HTR-8/SVneo (cell line): ENCODE results near the gene LEO1.
A peak's percentile ranks its signal among the peaks of the same experiment; 100 is the strongest.

Source experiments
- DNase-seq: peaks from one replicate; pipeline ENCODE4 v3.0.0; 2011; ENCODE audit warnings: low spot score, mixed read lengths; ENCODE audit not compliant: insufficient read length
- FAIRE-seq: peaks from 2 replicates; lab custom pipeline; 2011; peaks lifted over from hg19 to GRCh38; lab: Jason Lieb, UNC

Gene LEO1

DNA sequence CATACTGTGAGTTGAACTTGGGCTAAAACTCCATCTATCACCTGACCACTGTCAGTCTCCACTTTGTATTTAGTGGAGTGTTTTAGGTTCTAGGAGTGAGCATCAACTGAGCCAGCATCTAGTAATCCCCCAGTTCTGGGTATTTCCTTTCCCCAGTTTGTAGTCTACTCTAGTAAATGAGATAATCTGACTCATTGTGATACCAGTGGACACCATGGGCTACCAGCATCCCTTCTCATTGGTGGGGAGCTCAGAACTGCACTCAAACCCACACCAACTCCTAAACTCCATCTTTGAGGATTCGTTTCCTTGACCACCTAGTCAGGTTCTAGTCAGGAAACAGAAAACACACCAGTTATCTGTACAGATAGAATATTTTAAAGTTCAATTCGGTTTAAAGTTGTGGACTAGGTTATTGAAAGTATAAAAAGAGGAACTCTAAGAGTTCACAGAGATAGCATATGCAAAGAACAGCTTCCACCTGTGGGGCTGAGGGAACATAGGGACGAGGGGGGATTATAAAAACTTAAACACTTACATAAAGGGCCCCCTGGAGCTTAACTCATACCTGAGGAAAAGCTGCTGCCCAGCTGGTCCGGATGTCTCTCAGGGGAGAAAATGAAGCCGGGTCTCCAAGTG, 36.0 kb downstream of the LEO1 start:
- no peak for DNase-seq
- FAIRE-seq: no peak

DNA sequence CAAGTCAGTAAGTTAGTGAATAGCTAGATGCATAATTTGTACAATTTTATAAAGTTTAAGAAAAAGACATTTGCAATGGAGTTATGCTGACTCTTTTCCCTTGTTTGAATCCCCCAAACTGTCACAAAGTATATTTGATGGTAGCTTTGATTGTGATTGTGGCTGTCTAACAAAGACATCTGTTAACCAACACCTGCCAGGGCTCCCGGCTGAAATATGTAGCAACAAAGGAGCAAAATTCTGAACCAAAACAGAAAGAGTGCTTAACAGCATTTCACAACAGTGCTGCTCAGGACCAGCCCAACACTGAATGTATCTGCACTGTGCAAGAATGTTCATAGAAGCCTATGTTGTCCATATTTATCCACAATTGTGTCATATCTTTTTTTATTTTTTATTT, 39.4 kb downstream of the LEO1 start:
- no peak for FAIRE-seq
- DNase-seq: no peak

DNA sequence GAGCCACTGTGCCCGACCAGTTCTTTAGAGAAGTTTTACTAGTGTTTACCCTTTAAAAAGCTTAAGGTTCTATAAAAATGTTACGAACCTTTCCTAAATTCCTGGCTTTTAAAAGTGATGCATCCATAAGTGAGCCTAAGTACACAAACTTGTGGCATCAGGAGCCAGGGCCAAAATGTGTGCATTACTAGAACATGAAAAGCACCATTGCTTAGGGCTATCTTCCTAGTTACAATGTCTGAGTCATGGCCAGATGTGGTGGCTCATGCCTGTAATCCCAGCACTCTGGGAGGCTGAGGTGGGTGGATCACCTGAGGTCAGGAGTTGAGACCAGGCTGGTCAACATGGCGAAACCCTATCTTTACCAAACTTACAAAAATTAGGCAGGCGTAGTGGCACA, 39.9 kb downstream of the LEO1 start:
- FAIRE-seq (no peak), DNase-seq (no peak)

DNA sequence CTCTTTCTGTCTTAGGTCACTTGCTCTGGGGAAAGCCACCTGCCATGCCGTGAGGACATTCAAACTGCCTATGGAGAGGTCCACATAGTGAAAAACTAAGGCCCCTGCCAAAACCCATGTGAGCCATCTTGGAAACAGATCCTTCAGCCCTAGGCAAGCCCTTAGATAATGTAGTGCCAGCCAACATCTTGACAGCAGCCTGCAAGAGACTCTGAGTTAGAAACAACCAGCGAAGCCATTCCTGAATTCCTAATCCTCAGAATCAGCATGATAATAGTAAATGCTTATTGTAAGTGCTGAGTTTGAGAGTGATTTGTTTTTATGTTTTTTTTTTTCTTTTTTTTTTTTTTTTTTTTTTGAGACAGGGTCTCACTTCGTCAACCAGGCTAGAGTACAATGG, 40.6 kb downstream of the LEO1 start:
- DNase-seq (no peak), FAIRE-seq (no peak)

DNA sequence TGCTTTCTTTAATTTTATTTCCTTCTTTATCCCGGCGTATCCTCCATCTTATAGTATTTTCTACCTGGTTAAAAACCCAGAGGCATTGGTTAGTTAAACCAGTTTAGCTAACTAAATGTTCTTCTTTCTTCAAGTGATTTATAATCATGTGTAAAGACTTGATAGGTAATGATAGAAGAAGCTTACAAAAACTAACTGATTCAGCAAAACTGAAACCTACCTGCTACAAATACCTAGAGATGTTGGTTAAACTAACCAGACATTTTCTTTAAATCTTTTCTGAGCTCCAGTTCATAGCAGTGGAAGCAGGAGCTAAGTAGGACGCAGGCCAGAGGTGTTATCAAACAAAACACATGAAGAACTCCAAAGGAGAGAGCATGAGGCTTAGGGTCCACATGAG, 44.8 kb downstream of the LEO1 start:
- DNase-seq (no peak), FAIRE-seq (no peak)

DNA sequence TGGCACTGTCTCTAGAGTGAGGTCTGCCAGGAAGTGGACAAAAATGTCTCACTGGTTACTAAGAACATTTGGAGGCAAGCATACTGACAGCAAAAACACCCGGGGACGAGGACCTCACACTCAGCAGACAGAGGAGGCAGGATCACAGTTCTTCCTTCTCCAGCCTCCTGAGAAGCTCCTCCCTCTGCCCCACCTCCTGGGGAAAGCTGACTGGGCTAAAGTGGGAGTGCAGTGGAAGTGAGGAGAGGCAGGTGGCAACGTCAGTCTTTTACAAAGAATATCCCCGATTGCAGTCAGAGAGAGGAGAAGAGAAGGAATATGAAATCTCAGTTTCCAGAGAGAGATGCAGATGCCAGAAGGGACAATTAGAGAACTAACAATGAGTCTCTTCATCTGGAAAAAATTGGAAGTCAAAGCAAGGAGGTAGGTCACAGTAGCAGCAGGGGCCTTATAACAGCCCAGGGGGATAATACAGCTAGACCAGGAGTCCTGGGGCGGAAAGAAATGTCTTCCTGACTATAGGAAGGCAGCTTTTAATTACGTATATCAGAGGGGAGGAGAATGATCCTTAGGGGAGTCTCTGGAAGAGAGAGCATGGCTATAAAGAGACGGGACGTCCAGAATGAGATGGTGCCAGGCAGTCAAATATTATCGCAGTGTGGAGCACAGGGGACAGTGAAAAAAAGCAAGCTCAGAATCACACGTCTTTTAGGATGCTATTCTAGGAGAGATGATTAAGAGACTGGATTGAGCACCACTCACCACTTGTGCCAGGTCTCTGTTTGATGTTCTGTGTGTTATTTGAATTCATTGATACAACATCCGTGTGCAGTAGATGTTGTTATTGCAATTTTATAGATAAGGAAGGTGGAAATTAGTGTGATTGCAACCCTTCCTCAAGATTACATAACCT, 47.2 kb downstream of the LEO1 start:
- no peak for FAIRE-seq
- no peak for DNase-seq

DNA sequence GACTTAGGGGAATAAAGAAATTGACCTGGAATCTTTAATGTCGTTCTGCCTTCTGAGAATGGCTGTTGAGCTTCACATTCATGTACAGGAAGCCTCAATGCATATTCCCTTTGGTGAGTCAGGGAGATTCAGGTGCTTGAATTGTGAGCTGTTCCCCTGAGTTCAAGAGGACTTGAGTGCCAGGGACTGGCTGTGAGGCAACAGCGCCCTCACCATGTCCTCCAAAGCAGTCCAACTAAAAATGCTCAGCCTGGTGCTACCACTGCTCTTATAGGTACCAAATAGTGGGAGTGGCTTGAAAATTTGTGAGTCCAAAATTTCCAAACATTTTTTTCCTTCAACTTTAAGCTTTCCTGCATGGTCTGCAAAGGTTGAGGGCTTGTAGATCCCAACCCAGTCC, 54.1 kb downstream of the LEO1 start:
- DNase-seq (peak; percentile 19), FAIRE-seq (no peak)

DNA sequence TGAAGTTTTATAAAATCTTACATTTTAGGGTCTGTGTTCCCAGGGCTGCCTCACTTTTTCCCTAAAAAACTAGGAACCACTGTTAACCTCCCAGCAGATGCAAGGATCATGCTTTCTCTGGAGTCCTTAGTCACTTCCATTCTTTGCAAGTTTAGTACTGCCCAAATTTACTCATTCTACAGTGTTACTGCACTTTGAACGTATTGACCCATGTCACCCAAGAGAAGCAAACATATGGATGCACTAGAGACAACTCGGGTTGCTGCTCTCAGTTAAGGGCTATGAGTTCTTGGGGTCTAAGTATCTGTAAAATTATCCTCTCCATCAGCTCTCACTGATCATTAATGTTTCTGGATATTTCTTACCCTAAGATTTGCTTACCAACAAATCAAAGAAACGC, 59.0 kb downstream of the LEO1 start:
- FAIRE-seq: no peak

DNA sequence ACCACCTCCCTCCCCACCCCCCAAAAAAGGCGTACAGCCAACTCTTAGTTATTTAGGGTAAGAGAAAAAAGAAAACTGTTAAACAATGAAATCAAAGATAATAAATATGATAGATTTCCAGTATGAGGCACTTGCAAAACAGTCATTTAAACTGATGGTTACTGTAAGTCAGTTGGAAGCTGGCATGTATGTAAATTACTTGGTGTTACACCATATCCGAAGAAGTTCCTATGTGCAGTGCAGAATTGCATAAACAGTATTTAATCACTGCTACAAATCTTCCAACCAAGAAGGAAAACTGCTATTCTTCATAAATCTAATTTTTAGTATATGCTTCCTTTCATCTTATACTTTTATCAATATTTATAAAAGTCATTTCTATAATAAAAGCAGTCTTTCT, 62.0 kb downstream of the LEO1 start:
- no peak for FAIRE-seq
- no peak for DNase-seq

More for the DNA sequence above, 59.0 kb downstream of the LEO1 start:
- DNase-seq: no peak

DNA sequence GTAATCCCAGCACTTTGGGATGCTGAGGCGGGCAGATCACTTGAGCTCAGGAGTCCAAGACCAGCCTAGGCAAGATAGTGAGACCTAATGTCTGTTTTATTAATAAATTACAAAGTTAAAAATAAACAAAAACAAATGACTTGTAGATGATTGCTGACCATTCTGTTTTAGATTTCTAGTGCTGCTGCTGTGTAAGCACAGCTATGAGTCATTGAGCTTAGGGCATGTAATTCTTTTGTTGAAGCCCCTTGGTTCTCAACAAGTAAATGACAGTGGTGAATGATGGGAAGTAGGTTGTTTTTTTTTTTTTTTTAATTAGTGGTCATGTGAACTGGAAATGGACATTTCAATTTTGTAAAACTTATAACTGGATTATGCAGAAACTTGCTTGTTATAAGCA, 63.3 kb downstream of the LEO1 start:
- DNase-seq (no peak), FAIRE-seq (no peak)

DNA sequence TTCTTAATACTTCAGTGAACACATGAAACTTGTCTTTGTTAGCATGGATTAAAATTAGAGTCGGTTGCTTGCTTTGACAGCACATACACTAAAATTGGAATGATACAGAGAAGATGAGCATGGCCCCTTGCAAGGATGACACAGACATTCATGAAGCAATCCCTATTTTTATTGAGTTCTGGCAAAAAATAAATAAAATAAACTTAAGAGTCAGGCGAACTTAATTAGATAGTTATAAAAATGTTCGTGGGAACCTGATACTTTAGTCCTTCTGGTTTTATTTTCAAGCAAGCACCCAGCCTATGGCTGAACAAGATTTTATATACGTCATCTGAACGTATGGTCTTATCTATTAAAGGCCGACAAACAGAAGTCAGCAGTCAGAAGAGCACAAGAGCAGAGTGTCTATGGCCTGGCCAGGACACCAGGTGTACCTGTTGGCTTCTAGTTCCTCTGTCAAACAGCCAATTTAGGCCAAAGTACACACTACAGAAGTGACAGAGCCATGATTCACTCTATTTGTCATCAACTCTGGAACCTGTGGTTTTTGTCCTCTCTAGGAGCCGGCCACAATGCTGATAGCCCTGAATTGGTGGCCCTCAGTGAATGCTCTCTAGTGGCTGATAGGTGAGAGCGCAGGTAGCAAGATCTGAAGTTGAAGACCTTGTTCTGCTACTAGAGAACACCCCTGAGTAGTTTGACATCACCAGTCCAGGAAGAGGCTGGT, 64.3 kb downstream of the LEO1 start:
- DNase-seq (no peak), FAIRE-seq (no peak)

DNA sequence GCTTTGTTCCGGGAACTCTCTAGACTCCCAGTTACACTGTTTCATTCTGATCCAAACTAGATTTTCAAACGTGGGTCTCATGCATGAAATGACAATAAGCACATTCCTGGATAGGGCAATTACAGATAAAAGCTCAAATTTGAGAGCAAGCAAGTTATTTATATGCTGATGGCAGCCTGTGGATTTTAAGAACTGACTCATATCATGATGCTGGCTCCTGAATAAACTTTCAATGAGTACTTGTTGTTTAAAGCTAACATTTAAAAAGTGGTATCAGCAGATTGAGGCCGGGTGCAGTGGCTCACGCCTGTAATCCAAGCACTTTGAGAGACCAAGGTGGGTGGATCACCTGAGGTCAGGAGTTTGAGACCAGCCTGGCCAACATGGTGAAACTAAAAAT, 66.6 kb downstream of the LEO1 start:
- DNase-seq (no peak), FAIRE-seq (no peak)

DNA sequence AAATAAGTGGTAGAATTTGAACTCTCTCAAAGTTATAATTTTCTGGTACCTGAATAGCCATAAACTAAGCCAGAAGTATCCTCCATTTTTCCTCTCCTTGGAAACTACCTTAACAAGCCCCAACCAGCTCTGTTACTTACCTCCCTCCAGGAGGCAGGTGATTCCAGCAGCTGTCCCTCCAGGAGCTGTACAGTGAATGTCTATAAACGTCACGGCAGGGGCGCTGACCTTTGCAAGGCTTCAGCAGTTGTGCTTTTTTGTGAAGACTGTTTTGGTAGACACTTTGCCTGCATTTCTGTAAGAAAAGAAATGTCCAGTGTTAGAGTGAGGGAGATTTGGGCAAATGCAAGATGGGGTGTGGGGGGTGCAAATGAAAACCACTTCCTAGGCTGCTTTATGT, 67.2 kb downstream of the LEO1 start:
- DNase-seq: no peak
- FAIRE-seq: no peak

DNA sequence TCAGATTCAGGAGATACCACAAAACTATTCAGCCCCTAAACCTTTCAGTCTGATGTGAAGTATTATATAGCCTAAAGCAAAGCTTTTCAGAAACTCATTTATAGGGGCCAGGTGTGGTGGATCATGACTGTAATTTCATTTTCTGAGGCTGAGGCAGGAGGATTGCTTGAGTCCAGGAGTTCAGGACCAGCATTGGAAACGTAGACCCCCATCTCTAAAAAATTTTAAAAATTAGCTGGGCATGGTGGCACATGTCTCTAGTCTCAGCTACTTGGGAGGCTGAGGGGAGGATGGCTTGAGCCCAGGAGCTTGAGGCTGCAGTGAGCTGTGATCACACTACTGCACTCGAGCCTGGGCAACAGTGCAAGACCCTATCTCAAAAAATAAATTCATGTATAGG, 82.1 kb downstream of the LEO1 start:
- no peak for FAIRE-seq
- DNase-seq: no peak

DNA sequence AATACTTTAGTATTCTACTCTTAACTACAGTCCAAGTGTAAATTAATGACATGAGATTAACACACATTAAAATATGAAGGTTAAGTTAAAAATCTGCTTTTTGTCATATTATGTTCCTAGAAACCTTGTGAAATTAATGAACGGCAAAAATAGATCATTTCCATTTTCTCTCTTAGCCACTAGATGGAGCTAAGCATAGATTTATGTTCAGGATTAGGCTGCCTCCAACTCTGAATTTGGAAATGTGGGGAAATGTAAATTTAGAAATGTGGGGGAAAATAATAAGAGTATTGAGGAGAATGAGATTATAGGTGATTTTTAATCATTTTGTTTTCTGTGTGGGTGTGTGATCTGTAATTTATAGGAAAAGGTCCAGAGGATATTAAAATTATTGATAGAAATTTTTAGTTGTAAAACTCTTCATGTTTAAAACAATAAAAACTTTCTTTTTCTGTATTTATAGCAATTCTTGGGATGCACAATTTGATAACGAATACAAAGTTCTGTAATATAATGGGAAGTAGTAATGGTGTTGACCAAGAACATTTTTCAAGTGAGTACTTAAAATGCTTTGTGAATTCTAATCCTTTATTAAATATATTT, 82.9 kb downstream of the LEO1 start:
- FAIRE-seq (no peak), DNase-seq (peak; percentile 31)
